SK-N-MC (cell line): ENCODE data around the gene TLNRD1.

Source experiments
- EZH2 ChIP-seq: fragments of 200-600 bp; sonication (generic); IDR thresholded peaks from one replicate; pipeline ENCODE4 v1.6.1; 2017; ENCODE audit warnings: antibody characterized with exemption
- FOXP2 ChIP-seq: optimal IDR thresholded peaks from 2 replicates; pipeline ENCODE3; 2011; ENCODE audit warnings: mild to moderate bottlenecking, moderate library complexity; ENCODE audit not compliant: insufficient read depth; ENCODE audit errors: extremely low read length, control extremely low read depth
- POLR2AphosphoS5 ChIP-seq: IDR thresholded peaks from 2 replicates; pipeline ENCODE4 v1.6.1; 2012; ENCODE audit warnings: mild to moderate bottlenecking, low read depth, low read length, borderline replicate concordance

GRCh38 chr15:81046290-81046689 lies 45.6 kb downstream of the TLNRD1 start:
- TF ChIP-seq EZH2 (no peak), POLR2AphosphoS5 (no peak), FOXP2 (no peak)
